Medulla oblongata (tissue), 1 donor: ENCODE measurements around the gene ERC2.

Experiments used
- DNase-seq: peaks from one replicate; pipeline ENCODE4 v3.0.0-alpha.2; 2015; ENCODE audit errors: extremely low spot score

ERC2 gene

DNA sequence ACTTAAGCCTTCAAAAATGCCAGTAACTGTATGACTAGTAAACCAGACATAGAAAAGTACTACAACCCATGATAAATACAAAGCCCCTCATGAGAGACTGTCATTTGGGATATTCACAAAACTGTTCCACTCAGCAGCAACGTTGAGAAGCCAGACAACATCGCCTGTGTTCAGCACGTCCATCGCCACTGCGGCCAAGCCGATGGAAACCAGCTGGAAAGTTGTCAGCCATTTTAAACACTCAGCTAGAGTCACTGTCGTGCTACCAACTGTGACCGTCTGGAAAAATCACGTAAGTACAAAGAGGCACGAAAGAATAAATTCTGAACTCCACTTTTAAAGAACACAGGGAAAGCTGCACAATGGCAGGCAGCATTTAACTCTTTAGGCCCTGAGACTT lies 640.5 kb downstream of the ERC2 start:
- DNase-seq = no peak

DNA sequence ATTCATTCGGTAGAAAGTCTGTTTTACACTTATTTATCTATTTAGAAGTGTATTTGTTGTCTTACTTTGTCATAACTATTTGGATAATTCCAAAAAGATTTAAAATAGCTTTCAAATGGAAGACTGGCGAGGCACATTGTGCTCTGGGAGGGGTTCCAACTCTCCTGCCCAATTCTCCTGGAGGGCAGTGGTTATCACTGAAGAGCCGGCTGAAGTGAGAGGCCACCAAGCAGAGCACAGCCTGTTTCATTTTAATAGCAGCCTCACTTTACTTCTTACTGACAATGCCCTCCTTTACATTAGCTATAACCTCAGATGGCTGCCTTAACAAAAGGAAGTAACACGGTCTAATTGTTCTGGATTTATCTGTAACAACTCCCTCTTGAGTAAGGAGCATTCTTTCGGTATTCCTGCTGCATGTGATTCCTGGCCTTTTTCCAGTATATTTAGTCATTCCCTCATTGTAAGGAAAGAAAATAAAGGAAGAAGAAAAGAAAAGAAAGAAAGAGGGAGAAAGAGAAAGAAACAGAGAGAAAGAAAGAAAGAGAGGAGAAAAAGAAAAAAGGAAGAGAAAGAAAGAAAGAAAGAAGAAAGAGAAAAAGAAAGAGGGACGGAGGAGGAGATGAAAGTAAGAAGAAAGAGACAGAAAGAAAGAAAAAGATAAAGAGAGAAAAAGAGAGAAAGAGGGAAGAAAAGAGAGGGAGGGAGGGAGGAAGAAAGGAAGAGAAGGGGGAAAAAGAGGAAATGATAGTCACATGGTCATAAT lies 641.4 kb downstream of the ERC2 start:
- DNase-seq = no peak

DNA sequence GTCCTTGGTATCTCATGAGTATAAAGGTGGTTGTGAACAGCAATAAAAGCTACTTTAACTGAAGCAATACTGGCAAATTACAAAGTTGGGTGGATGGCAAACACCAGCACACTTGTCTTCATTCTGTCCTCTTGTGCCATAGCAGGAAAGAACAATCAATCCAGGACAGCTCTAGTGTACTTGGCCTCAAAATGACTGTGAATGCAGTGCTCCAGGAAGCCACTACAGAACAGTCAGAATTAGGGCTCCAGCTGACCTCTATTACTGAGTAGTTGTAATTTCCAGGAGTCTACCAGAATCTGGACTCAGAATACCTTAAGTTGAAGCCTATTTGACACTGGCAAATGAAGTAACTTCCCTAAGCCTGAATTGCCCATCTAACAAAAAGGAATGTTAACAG lies 642.2 kb downstream of the ERC2 start:
- no peak for DNase-seq

GRCh38 chr3:55824406-55824805 lies 643.9 kb downstream of the ERC2 start:
- no peak for DNase-seq

DNA sequence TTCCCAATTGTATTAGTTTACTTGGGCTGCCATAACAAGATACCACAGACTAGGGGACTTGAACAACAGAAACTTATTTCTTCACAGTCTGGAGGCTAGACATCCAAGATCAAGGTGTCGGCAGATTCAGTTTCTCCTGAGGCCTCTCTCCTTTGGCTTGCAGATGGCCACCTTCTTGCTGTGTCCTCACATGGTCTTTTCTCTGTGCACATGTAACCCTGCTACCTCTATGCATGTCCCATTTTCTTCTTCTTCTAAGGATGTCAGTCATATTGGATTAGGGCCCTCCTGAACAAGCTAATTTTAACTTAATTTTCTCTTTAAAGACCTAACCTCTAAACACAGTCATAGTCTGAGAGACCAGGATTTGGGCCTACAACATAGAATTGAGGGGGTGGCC lies 644.4 kb downstream of the ERC2 start:
- no peak for DNase-seq

GRCh38 chr3:55823001-55823400 lies 645.3 kb downstream of the ERC2 start:
- DNase-seq = peak; percentile 29

DNA sequence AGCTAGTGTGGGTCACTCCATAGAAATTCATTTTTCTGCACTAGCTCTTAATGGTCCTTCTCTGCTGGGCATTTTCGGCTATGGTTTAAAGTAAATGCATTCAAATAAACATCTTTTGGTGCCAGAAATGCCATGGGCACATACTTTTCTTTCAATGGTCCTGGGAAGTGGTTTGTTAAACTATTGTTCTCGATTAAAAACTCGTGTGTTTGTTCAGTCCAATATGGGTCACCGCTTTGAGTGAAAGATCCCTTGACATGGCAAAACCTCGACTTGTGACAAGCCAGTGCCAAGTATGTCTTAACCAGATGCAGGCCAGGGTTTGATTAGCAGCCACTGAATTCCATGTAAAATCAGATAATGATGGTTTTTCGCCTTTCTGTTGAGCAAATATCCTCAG lies 649.3 kb downstream of the ERC2 start:
- no peak for DNase-seq

- peak; percentile 80 for DNase-seq
Measured at GRCh38 chr3:55818485-55818884, 649.8 kb downstream of the ERC2 start.

- DNase-seq = no peak
Measured at GRCh38 chr3:55816794-55817576, 651.3 kb downstream of the ERC2 start.

- DNase-seq = no peak
Measured at GRCh38 chr3:55815262-55815661, 653.0 kb downstream of the ERC2 start.

DNA sequence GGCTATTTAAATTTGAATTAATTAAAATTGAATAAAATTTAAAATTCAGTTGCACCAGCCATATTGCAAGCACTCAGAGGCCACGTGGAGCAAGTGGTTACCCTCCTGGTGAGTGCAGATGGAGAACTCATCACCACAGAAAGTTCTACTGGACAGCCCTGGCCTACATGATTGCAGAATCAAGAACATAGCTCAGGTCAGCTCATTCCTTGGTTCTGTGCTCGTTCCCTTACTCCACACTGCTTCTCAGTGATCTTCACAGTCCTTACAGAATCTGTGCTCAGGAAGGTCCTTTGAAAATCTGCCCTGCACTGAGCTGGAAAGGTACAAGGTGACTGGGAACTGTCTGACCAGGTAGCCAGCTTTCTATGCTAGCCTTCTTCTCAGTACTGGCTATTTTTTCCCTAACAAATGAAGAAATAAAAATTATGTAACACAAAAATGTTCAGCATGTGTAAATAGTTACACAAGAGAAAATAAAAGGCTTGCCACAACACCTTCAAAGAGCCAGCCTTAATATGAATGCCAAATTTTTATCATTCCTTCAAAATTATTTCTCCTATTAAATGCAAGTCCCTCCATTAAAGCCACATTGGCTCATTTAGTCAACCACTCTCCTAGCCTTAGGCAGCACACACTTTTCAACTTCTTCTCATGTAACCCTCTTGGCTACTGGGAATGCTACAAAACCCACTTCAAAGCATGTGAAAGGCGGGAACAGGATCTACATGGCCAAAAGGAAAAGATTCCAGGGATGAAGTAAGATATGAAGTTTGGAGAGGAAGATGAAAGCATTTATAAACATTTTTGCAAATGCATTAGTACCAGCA lies 654.8 kb downstream of the ERC2 start:
- no peak for DNase-seq

DNA sequence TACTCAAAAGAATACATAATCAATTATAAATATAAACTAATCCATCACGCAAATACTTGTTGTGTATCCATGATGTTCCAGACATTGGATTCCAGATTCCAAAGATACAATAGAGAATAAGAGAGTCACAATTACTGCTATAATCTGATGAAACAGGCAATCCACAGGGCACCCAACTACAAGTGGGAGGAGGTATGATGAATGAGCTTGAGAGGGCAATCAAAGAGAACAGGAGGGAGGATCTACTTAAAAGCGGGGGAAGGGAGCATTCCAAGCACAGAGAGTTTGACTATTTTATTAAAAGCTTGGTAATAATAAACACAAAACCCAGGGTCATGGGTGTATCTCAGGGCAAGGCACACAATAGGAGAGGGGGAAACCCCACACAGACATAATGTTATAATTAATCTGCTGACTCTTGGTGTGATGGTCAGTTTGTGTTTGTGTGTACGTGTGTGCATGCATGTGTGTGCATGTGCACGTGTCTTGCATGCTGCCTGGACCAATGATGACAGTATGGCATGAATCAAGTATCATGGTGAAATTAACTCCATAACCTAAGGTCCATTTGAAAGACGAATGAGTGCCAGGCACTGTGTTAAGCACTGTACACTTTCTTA lies 655.8 kb downstream of the ERC2 start:
- no peak for DNase-seq

- DNase-seq = no peak
Measured at GRCh38 chr3:55807210-55807609, 661.1 kb downstream of the ERC2 start.

DNA sequence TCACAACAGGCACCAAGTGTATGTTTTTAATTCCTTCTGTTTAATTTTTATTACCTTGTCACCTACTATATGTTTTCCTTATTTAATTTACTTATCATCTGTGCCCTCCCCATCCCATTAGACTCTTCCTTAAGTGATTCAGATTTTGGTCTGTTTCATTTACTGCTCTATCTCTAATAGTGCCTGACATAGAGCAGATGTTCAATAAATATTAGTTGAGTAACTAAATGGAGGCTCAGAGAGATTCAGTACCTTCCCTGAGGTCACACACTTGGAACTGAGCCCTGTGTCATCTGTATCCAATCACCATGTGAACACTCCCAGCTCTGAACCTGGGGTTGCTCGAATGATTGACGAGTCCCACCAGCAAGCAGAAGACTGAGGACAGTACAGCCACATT lies 663.1 kb downstream of the ERC2 start:
- no peak for DNase-seq

GRCh38 chr3:55804170-55805095 lies 663.8 kb downstream of the ERC2 start:
- DNase-seq = no peak

- DNase-seq = no peak
Measured at GRCh38 chr3:55802816-55803215, 665.5 kb downstream of the ERC2 start.

DNA sequence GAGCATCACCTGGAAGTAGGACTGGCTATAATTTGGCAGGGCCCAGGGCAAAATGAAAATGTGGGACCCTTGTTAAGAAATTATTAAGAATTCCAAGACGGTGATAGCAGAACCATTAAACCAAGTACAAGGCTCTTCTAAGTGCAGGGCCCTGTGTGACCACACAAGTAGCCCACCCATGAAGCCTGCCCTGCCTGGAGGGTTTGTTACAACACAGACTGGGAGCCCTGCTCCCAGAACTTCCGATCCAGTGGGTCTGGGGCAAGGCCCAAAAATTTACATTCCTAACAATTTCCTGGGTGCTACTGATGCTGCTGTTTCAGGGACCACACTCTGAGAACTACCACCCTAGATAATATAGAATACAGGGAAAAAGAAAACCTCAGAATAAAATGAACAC lies 666.6 kb downstream of the ERC2 start:
- DNase-seq = no peak

DNA sequence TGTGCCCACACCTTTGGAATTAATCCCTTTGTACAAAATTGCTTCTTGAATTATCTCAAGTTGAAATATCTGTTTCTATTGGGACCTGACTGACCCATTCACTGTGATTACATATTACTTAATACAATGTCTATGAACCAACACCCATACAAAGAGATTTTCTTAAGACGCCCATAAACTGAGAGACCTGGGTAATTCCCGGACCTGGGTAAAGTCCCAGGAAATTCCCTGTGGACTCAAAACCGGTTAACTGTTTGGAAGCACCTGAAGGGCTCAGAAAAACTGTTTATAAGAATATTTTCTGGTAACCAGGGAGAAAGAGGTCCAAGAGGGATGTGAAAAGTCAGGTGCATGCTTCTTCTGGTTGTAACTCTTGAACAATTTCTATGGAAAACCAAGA lies 667.2 kb downstream of the ERC2 start:
- DNase-seq = no peak

- no peak for DNase-seq
Measured at GRCh38 chr3:55797775-55798174, 670.5 kb downstream of the ERC2 start.

DNA sequence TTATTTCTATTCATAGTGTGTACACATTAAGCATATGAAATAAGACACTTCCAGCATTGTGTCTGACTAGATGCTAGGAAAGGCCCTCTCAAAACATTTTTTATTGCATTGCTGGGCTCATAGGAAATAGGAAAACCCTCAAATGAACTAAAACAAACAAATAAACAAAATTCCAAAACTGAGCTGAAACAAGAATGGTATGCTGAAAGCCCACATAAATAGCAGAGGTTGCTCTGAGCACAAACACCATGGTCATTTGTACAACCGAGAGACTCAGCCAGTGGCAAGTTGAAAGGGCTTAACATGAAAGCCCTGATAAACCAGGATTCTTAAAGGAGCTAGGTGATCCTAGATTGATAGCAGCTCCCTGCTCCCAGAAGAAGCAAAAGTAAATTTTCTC lies 671.2 kb downstream of the ERC2 start:
- no peak for DNase-seq

DNA sequence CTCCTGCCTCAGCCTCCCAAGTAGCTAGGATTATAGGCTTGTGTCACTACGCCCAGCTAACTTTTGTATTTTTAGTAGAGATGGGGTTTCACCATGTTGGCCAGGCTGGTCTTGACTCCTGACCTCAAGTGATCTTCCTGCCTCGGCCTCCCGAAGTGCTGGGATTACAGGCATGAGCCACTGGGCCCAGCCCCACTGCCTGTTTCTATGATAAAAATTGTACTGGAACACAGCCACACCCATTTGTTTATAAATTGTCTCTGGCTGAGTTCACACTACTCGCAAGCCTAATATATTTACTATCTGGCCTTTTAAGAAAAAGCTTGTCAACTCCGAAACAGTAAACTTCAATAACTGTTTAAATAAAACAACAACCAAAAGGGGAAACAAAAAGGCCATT lies 671.7 kb downstream of the ERC2 start:
- no peak for DNase-seq
